Gastroesophageal sphincter (tissue), 4 donors: ENCODE data around the gene TUBGCP6. TPM values are rescaled to one million over a fixed set of nuclear protein-coding genes. Genes with fewer than 3 reads are reported as not detected.
A peak's percentile ranks its signal among the peaks of the same experiment; 100 is the strongest.

Source experiments
- ATAC-seq: fragments of 150-250 bp; one replicate; pipeline ENCODE4 v1.9.1; 2016; ENCODE audit warnings: mild to moderate bottlenecking, moderate library complexity
- H3K27ac ChIP-seq, 4 donors: fragments of 200-600 bp; sonication (generic) in 3 of 4; 1 replicate in 3 of 4; 2 replicates in 1 of 4; pipeline ENCODE4 v1.5.1; 2016 to 2019
- H3K27me3 ChIP-seq: fragments of 200-600 bp; sonication (generic); one replicate; pipeline ENCODE4 v1.5.1; 2019
- H3K36me3 ChIP-seq, 2 donors: fragments of 200-600 bp; sonication (generic); one replicate each; pipeline ENCODE4 v1.5.1; 2019; ENCODE audit warnings: control low read depth in 1 of 2
- H3K4me1 ChIP-seq, 3 donors: fragments of 200-600 bp; sonication (generic); 1 replicate in 2 of 3; 2 replicates in 1 of 3; pipeline ENCODE4 v1.5.1; 2016 to 2019; ENCODE audit warnings: control low read depth in 2 of 3
- H3K4me3 ChIP-seq, 2 donors: fragments of 200-600 bp; sonication (generic); one replicate each; pipeline ENCODE4 v1.5.1; 2019; ENCODE audit warnings: mild to moderate bottlenecking in 1 of 2, moderate library complexity in 1 of 2
- H3K9me3 ChIP-seq, 3 donors: fragments of 200-600 bp; sonication (generic); one replicate each; pipeline ENCODE4 v1.5.1; 2017 to 2019; ENCODE audit warnings: control low read depth in 2 of 3
- CTCF ChIP-seq, 4 experiments: fragments of 200-600 bp in 2 of 4; fragments of 450-650 bp in 2 of 4; sonication (generic) in 1 of 4; IDR thresholded peaks; one replicate each; pipeline ENCODE4 v1.5.1; 2017 to 2019; ENCODE audit warnings: antibody characterized with exemption in 4 of 4, mild to moderate bottlenecking in 2 of 4, moderate library complexity in 2 of 4
- EP300 ChIP-seq: sonication (generic); formaldehyde crosslinking; IDR thresholded peaks from one replicate; pipeline ENCODE4 v1.6.1; 2017; ENCODE audit warnings: antibody characterized with exemption, mild to moderate bottlenecking
- POLR2A ChIP-seq, 2 donors: fragments of 450-650 bp; IDR thresholded peaks; one replicate each; pipeline ENCODE4 v1.6.1; 2017; ENCODE audit warnings: antibody characterized with exemption in 2 of 2, mild to moderate bottlenecking in 2 of 2, moderate library complexity in 1 of 2
- POLR2AphosphoS5 ChIP-seq: sonication (generic); formaldehyde crosslinking; IDR thresholded peaks from one replicate; pipeline ENCODE4 v1.6.1; 2017; ENCODE audit warnings: antibody characterized with exemption
- WGBS, 2 donors: methylation state at CpG; one replicate each; pipeline ENCODE4 v1.1.5; 2018; ENCODE audit warnings: low coverage in 1 of 2; 5-methylcytosine and 5-hydroxymethylcytosine counted together
- total RNA-seq, 4 donors: library from RNA; depleted of rRNA; stranded (reverse); fragments of >200 nt; gene quantifications; one replicate each; pipeline ENCODE4 v1.1.0, GENCODE V29; 2016

TUBGCP6 gene
- total RNA-seq, 4 donors from 2014 or later = 26.1 to 48.3 (median 37.4) TPM

GRCh38 chr22:50208939-50209892, 35.6 kb downstream of the TUBGCP6 start:
- Histone ChIP-seq H3K27ac (no peak overlapping the region), H3K4me1 (peaks cover 0 to 50% (median 0%) of the 10 kb centered on the region in 3 donors), H3K36me3 (peaks cover 0 to 98% of the 10 kb centered on the region in 2 donors), H3K9me3 (no peaks in the 10 kb centered on the region), H3K27me3 (no peaks in the 10 kb centered on the region), H3K4me3 (no peak overlapping the region)
- ATAC-seq = peak; percentile 20
- WGBS, 2 donors = no CpG with 5 or more reads among the region's 31 CpGs
- TF ChIP-seq EP300 (no peak), CTCF (IDR thresholded peaks at IDR 0.05) (no peak), POLR2A (IDR thresholded peaks at IDR 0.05) (no peak), POLR2AphosphoS5 (no peak)

- 79 to 86% methylated on average over 4 to 5 of the region's 22 CpGs for WGBS, 2 donors
- TF ChIP-seq POLR2A (IDR thresholded peaks at IDR 0.05) (no peak), POLR2AphosphoS5 (no peak), CTCF (IDR thresholded peaks at IDR 0.05) (no peak), EP300 (no peak)
Measured at GRCh38 chr22:50208430-50208938, 36.3 kb downstream of the TUBGCP6 start.

GRCh38 chr22:50207383-50208140, 37.3 kb downstream of the TUBGCP6 start:
- Histone ChIP-seq H3K27me3 (no peaks in the 10 kb centered on the region), H3K9me3 (no peaks in the 10 kb centered on the region), H3K36me3 (peaks cover 0 to 85% of the 10 kb centered on the region in 2 donors), H3K4me1 (peaks cover 0 to 60% (median 1%) of the 10 kb centered on the region in 3 donors), H3K27ac (peak overlapping the region in 1 of 4 donors; percentile 17), H3K4me3 (no peak overlapping the region)
- WGBS, 2 donors = 77 to 91% methylated on average over 4 to 6 of the region's 23 CpGs
- TF ChIP-seq POLR2A (IDR thresholded peaks at IDR 0.05) (no peak), CTCF (IDR thresholded peaks at IDR 0.05) (no peak), EP300 (no peak), POLR2AphosphoS5 (no peak)
- ATAC-seq = no peak

More at GRCh38 chr22:50208430-50208938, 36.3 kb downstream of the TUBGCP6 start:
- H3K27me3 ChIP-seq = no peaks in the 10 kb centered on the region
- no peak for ATAC-seq
- H3K27ac ChIP-seq = no peak overlapping the region
- H3K4me3 ChIP-seq = no peak overlapping the region
- peaks cover 0 to 54% (median 0%) of the 10 kb centered on the region in 3 donors for H3K4me1 ChIP-seq
- H3K9me3 ChIP-seq = no peaks in the 10 kb centered on the region
- H3K36me3 ChIP-seq = peaks cover 0 to 93% of the 10 kb centered on the region in 2 donors

- Histone ChIP-seq H3K27me3 (no peaks in the 10 kb centered on the region), H3K4me1 (peaks cover 0 to 70% (median 8%) of the 10 kb centered on the region in 3 donors), H3K27ac (no peak overlapping the region), H3K9me3 (no peaks in the 10 kb centered on the region), H3K36me3 (peaks cover 0 to 76% of the 10 kb centered on the region in 2 donors), H3K4me3 (no peak overlapping the region)
- peak in 3 of 4 experiments; percentile 17 to 48 (median 36) for TF ChIP-seq CTCF (IDR thresholded peaks at IDR 0.05)
- TF ChIP-seq EP300 = no peak
- peak; percentile 57 for ATAC-seq
- no CpG with 5 or more reads among the region's 10 CpGs for WGBS, 2 donors
Measured at GRCh38 chr22:50206599-50206998, 38.2 kb downstream of the TUBGCP6 start.
